Frontal cortex (tissue), 4 donors: ENCODE measurements around the gene PNLIPRP2. TPM values are rescaled to one million over a fixed set of nuclear protein-coding genes. Genes with fewer than 3 reads are reported as not detected.

ENCODE experiments used
- DNase-seq, 2 donors: peaks; one replicate each; pipeline ENCODE4 v3.0.0; 2012; ENCODE audit warnings: low spot score in 2 of 2
- FAIRE-seq: peaks from 2 replicates; lab custom pipeline; 2012; peaks lifted over from hg19 to GRCh38; lab: Jason Lieb, UNC
- total RNA-seq: library from RNA; depleted of rRNA; stranded (reverse); fragments of >200 nt; gene quantifications from one replicate; pipeline ENCODE4 v1.2.3, GENCODE V29; 2014
- donor health status: control.
- donor health status: control.
- donor health status: control.

PNLIPRP2 gene
- total RNA-seq, 1 donor from 2014 or later, result not detected

- FAIRE-seq (no peak), DNase-seq (no peak)
These were observed 52.1 kb downstream of the PNLIPRP2 start for GRCh38 chr10:116672891-116673290.

- no peak for DNase-seq
- no peak for FAIRE-seq
These were observed 53.1 kb downstream of the PNLIPRP2 start for GRCh38 chr10:116673866-116674265.

- FAIRE-seq, result no peak
- DNase-seq, result no peak
These were observed 54.2 kb downstream of the PNLIPRP2 start for GRCh38 chr10:116674901-116675423.

GRCh38 chr10:116676118-116676517 lies 55.4 kb downstream of the PNLIPRP2 start:
- DNase-seq (no peak), FAIRE-seq (no peak)

- DNase-seq (no peak), FAIRE-seq (no peak)
These were observed 55.9 kb downstream of the PNLIPRP2 start for GRCh38 chr10:116676633-116677032.

- no peak for DNase-seq
These were observed 58.6 kb downstream of the PNLIPRP2 start for GRCh38 chr10:116679351-116679750.

GRCh38 chr10:116683166-116683565 lies 62.4 kb downstream of the PNLIPRP2 start:
- DNase-seq (no peak), FAIRE-seq (no peak)

More at GRCh38 chr10:116679351-116679750, 58.6 kb downstream of the PNLIPRP2 start:
- no peak for FAIRE-seq

- no peak for DNase-seq
- no peak for FAIRE-seq
These were observed 63.1 kb downstream of the PNLIPRP2 start for GRCh38 chr10:116683821-116684220.

- FAIRE-seq (no peak), DNase-seq (no peak)
These were observed 64.0 kb downstream of the PNLIPRP2 start for GRCh38 chr10:116684781-116685180.

- no peak for FAIRE-seq
- DNase-seq, result no peak
These were observed 65.1 kb downstream of the PNLIPRP2 start for GRCh38 chr10:116685807-116686206.

- DNase-seq (no peak), FAIRE-seq (no peak)
These were observed 65.9 kb downstream of the PNLIPRP2 start for GRCh38 chr10:116686632-116687031.

GRCh38 chr10:116687633-116688032 lies 66.9 kb downstream of the PNLIPRP2 start:
- FAIRE-seq (no peak), DNase-seq (no peak)

- no peak for DNase-seq
- no peak for FAIRE-seq
These were observed 67.5 kb downstream of the PNLIPRP2 start for GRCh38 chr10:116688241-116688711.

- no peak for FAIRE-seq
- no peak for DNase-seq
These were observed 68.2 kb downstream of the PNLIPRP2 start for GRCh38 chr10:116688741-116689495.

GRCh38 chr10:116689744-116690143 lies 69.0 kb downstream of the PNLIPRP2 start:
- DNase-seq (no peak), FAIRE-seq (no peak)

- DNase-seq, result peak in 1 of 2 donors; percentile 58
- FAIRE-seq, result no peak
These were observed 69.9 kb downstream of the PNLIPRP2 start for GRCh38 chr10:116690356-116691322.

GRCh38 chr10:116691635-116692034 lies 70.9 kb downstream of the PNLIPRP2 start:
- no peak for FAIRE-seq
- no peak for DNase-seq

GRCh38 chr10:116692225-116692624 lies 71.5 kb downstream of the PNLIPRP2 start:
- DNase-seq (no peak), FAIRE-seq (no peak)

- no peak for FAIRE-seq
- DNase-seq, result no peak
These were observed 73.6 kb downstream of the PNLIPRP2 start for GRCh38 chr10:116694243-116694926.
